Left ventricle myocardium inferior (tissue), 1 donor: ENCODE data around the gene STARD13. TPM values are rescaled to one million over a fixed set of nuclear protein-coding genes. Genes with fewer than 3 reads are reported as not detected.

Source experiments
- DNase-seq: peaks from one replicate; pipeline ENCODE4 v3.0.0-alpha.2; 2020
- H3K27ac ChIP-seq: fragments of 200-600 bp; replicated peaks from 2 replicates; pipeline ENCODE4 v1.8.0; 2021
- H3K27me3 ChIP-seq: fragments of 200-600 bp; 2 replicates; pipeline ENCODE4 v1.8.0; 2021; ENCODE audit warnings: low read depth
- H3K36me3 ChIP-seq: fragments of 200-600 bp; 2 replicates; pipeline ENCODE4 v1.8.0; 2021
- H3K4me1 ChIP-seq: fragments of 200-600 bp; 2 replicates; pipeline ENCODE4 v1.8.0; 2021
- H3K4me3 ChIP-seq: fragments of 200-600 bp; 2 replicates; pipeline ENCODE4 v1.8.0; 2021; ENCODE audit warnings: mild to moderate bottlenecking, moderate library complexity
- H3K9me3 ChIP-seq: fragments of 200-600 bp; replicated peaks from 2 replicates; pipeline ENCODE4 v1.8.0; 2021
- CTCF ChIP-seq: fragments of 200-600 bp; IDR thresholded peaks from 2 replicates; pipeline ENCODE4 v1.8.0; 2021; ENCODE audit warnings: antibody characterized with exemption, mild to moderate bottlenecking, borderline replicate concordance
- intact Hi-C: fragments of 100-400 bp; cut with micrococcal nuclease; formaldehyde crosslinking; loops from one replicate; pipeline ENCODE4 v1.11.0; 2022
- total RNA-seq: library from RNA; stranded (reverse); fragmentation: NEBNext Ultra II Directional; extraction: Animal tissue kit (Norgen Biotek cat#: 25700); gene quantifications from one replicate; pipeline ENCODE4 v1.2.1, GENCODE V29; 2021
- donor health status: DM: no; HTN: yes; CAD: no; lungs with severe emphysema.

Gene STARD13
- total RNA-seq, 1 donor from 2014 or later, result 29.9 TPM

GRCh38 chr13:33231339-33231738 is 54.2 kb downstream of the STARD13 start:
- peaks cover 9% of the 10 kb centered on the region for H3K36me3 ChIP-seq
- H3K27me3 ChIP-seq, result no peaks in the 10 kb centered on the region
- H3K4me3 ChIP-seq, result no peak overlapping the region
- TF ChIP-seq CTCF, result no peak
- peaks cover 99% of the 10 kb centered on the region for H3K4me1 ChIP-seq
- DNase-seq, result no peak
- peaks cover 12% of the 10 kb centered on the region for H3K9me3 ChIP-seq
- intact Hi-C loops, result loop anchor here (10.0 kb wide), 1 partner anchor 53 kb away; the partner anchor contains the start of gene STARD13
- peak overlapping the region; percentile 84 for H3K27ac ChIP-seq

GRCh38 chr13:33230178-33230881 is 55.2 kb downstream of the STARD13 start:
- Histone ChIP-seq H3K27ac (peak overlapping the region; percentile 84), H3K4me3 (no peak overlapping the region), H3K36me3 (peaks cover 9% of the 10 kb centered on the region), H3K27me3 (no peaks in the 10 kb centered on the region), H3K4me1 (peaks cover 99% of the 10 kb centered on the region), H3K9me3 (peaks cover 12% of the 10 kb centered on the region)
- DNase-seq, result no peak
- intact Hi-C loops, result loop anchor here (10.0 kb wide), 1 partner anchor 54 kb away; the partner anchor contains the start of gene STARD13
- no peak for TF ChIP-seq CTCF

GRCh38 chr13:33229446-33230177 is 55.9 kb downstream of the STARD13 start:
- Histone ChIP-seq H3K9me3 (peaks cover 12% of the 10 kb centered on the region), H3K27ac (peak overlapping the region; percentile 84), H3K4me3 (peak overlapping the region; percentile 16), H3K4me1 (peaks cover 95% of the 10 kb centered on the region), H3K36me3 (peaks cover 9% of the 10 kb centered on the region), H3K27me3 (no peaks in the 10 kb centered on the region)
- intact Hi-C loops, result loop anchor here (5.0 to 10.0 kb wide), 2 partner anchors 55 to 308 kb away; partner anchors contain the start of gene STARD13
- no peak for DNase-seq
- no peak for TF ChIP-seq CTCF

GRCh38 chr13:33228648-33229445 is 56.7 kb downstream of the STARD13 start:
- H3K27ac ChIP-seq, result peak overlapping the region; percentile 84
- intact Hi-C loops, result loop anchor here (5.0 kb wide), 1 partner anchor 308 kb away; no protein-coding TSS in a partner anchor

More at GRCh38 chr13:33228648-33229445, 56.7 kb downstream of the STARD13 start:
- Histone ChIP-seq H3K9me3 (peaks cover 18% of the 10 kb centered on the region), H3K27me3 (no peaks in the 10 kb centered on the region), H3K4me3 (peak overlapping the region; percentile 16), H3K36me3 (peaks cover 8% of the 10 kb centered on the region), H3K4me1 (peaks cover 87% of the 10 kb centered on the region)
- peak; percentile 91 for TF ChIP-seq CTCF
- no peak for DNase-seq
